GM18867 (cell line): ENCODE data around the gene RC3H1.
"Not testable (repeated sequence)": the region's sequence is repeated elsewhere in the genome, so short reads cannot be mapped to it uniquely, and the experiment has no call there.

ENCODE experiments used
- ATAC-seq: cut with Tn5 transposase; IDR thresholded peaks from one replicate; pipeline ENCODE4 v1.9.1; 2021; ENCODE audit warnings: mild to moderate bottlenecking, moderate library complexity; ENCODE audit not compliant: unreplicated experiment

RC3H1 gene

GRCh38 chr1:173963477-173963876 lies 58.7 kb downstream of the RC3H1 start:
- no peak for ATAC-seq

DNA sequence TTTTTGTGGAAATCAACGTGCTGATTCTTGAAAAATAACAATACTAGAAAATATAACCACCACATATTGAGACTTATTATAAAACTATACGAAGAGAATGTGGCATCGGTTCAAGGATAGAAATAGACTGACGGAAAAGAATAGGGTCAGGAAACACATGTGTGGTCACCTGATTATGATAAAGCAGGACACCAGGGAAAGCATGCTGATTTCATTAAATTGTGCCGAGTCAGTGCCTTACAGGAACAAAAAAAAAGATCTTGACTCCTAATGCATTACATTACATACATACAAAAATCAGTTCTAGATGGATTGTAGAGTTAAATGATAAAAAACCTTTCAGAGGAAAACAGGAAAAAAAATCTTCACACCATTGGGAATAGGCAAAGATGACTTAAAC lies 61.5 kb downstream of the RC3H1 start:
- no peak for ATAC-seq

DNA sequence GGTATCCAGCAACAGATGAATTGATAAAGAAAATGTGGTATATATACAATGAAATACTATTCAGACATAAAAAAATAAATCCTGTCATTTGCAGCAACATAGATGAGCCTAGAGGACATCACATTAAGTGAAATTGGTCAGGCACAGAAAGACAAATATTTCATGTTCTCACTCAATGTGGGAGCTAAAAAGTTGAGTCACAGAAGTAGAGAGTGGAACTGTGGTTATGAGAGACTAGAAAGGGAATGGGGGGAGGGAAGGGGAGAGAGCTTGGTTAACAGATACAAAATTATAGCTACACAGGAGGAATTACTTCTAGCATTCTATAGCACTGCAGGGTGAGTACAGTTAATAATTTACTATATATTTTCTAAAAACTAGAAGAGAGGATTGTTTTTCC lies 68.0 kb downstream of the RC3H1 start:
- ATAC-seq, result no peak

GRCh38 chr1:173948594-173948993 lies 73.6 kb downstream of the RC3H1 start:
- ATAC-seq, result no peak

- ATAC-seq, result no peak
Measured at GRCh38 chr1:173946380-173946921, 75.7 kb downstream of the RC3H1 start.

GRCh38 chr1:173937062-173937461 lies 85.1 kb downstream of the RC3H1 start:
- ATAC-seq, result no peak

- ATAC-seq, result no peak
Measured at GRCh38 chr1:173934440-173934839, 87.7 kb downstream of the RC3H1 start.

DNA sequence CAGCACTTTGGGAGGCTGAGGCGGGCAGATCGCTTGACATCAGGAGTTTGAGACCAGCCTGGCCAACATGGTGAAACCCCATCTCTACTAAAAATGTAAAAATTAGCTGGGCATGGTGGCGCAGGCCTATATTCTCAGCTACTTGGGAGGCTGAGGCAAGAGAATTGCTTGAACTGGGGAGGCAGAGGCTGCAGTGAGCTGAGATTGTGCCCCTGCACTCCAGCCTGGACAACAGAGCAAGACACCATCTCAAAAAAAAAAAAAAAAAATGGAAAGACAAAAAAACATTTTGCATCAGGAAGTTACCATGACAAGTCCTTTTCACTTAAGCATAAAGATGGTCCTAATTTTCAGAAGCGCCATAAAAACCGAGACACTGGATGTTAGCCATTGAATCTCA lies 91.6 kb downstream of the RC3H1 start:
- not testable (repeated sequence) for ATAC-seq

- no peak for ATAC-seq
Measured at GRCh38 chr1:173925306-173926242, 96.6 kb downstream of the RC3H1 start.

DNA sequence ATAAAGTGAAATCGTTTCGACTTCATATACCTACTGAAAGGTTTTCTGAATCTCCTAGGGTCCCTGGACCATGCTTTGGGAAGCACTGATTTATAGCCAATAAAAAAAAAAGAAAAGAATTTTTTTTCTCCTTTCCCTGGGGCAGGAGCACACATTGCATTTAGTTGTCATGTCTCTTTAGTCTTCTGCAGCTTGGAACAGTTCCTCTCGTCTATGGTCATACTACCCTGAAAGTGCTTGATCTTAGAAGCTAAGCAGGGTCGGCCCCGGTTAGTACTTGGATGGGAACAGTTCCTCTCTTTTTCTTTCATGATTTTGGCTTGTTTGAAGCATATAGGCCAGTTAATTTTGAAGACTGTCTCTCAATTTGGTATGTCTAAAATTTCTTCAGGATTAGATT lies 101.3 kb downstream of the RC3H1 start:
- ATAC-seq, result no peak

DNA sequence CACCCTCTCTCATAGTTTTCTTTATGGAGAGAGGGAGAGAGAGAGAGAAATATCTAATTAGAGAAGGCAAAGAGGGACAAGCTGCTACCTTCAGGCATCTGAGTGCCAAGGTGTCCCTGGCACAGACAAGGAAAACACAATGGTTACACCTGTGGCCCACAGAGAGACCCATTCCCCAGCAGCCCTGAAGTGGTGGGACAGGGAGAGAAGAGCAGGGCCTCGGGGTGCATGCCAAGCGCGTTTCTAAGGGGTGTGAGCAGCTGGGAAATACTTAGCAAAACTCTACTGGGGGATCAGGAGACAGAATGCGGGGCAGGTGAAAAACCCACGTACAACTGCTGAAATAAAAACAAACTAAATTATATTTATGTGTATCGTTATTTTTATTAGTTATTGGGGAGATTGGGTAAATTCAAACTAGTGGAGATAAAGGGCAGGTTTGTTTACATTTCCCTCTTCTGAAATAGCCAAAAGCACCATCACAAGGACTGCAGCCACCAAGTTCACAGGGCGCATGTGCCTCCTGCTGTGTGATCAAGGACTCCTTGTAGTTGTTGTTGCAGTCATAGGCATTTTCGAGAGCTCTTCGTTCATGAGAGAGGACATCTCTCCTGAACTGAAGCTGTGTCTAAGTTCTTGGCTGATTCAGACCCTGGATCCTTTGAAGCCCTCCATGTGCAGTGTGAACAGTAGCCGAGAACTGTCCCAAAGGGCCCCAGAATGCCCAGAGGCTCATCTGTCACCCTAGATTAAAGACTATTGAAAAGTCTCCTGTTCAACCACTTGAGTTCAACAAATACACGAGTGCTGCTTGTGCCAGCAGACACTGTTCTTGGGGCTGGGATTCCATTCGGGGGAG lies 104.3 kb downstream of the RC3H1 start:
- no peak for ATAC-seq

GRCh38 chr1:173917149-173917548 lies 105.0 kb downstream of the RC3H1 start, which contains the start of gene SERPINC1:
Gene SERPINC1 (minus strand): TSS chr1:173917327. CDS start chr1:173917259, 68 bp downstream.
- ATAC-seq, result no peak

DNA sequence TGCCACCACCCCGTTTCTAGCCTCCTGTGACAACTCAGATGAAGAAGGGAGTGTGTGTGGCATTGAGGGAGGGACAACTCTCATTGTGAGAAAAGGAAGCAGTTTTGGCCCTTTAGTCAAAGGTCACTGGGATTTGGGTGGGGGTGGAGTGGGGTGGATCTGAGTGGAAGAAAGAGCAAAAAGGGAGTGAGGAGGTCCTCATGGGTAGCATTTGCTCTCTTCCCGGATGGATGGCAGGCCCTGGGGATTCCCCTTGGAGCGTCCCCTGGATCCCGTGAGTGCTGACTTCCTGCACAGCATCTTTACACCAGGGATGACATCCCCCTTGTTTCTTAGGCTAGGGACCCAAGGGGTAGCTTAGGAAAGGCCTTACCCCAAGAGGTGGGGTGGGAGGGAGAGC lies 105.5 kb downstream of the RC3H1 start:
- no peak for ATAC-seq

GRCh38 chr1:173915596-173915995 lies 106.6 kb downstream of the RC3H1 start:
- no peak for ATAC-seq

GRCh38 chr1:173914366-173914871 lies 107.7 kb downstream of the RC3H1 start:
- no peak for ATAC-seq

DNA sequence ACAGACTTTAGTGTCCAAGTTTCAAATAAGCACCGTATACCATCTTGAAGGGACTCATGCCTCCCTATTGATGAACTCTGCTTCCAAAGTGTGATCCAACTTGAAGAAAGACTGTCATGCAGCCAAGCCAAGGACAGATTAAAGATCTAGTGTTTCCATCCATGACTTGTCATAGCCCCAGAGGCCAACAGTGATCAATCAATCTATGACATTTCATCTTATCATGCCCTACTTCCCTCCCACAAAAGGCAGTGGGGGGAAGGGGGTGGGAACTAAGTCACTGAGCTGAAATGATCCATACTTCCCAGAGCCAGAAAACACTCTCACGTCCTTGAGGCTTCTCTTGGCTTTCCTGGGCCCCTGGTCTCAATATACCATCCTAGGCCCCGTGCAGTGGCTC lies 109.0 kb downstream of the RC3H1 start:
- no peak for ATAC-seq

DNA sequence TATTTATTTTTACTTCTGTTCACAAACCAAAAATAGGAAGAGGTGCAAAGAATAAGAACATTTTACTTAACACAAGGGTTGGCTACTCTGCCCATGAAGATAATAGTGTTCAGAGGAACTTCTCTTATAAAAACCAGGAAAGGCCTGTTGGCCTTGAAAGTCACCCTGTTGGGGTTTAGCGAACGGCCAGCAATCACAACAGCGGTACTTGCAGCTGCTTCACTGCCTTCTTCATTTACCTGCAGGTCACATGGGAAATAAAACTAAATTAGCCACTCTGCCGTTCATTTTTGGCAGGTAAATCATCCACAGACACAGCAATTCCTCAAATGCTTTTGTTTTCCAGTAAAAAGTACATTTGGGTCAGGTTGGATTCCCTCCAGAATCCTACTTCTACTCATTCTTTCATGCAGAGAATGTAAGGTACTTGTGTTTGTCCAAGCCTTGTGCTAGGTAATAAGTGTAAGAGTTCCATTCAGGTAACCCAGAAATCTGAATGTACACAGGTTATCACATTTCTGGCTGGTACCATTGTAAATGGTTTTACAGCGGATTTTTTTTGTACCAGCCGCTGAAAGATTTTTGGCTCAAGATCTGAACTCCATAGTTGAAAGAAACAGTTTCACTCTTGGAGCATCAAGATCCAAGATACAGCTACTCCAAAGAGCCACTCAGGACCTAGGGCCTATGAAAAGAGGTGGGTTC lies 118.2 kb downstream of the RC3H1 start:
- ATAC-seq, result no peak

GRCh38 chr1:173900992-173901391 lies 121.2 kb downstream of the RC3H1 start:
- ATAC-seq, result no peak

DNA sequence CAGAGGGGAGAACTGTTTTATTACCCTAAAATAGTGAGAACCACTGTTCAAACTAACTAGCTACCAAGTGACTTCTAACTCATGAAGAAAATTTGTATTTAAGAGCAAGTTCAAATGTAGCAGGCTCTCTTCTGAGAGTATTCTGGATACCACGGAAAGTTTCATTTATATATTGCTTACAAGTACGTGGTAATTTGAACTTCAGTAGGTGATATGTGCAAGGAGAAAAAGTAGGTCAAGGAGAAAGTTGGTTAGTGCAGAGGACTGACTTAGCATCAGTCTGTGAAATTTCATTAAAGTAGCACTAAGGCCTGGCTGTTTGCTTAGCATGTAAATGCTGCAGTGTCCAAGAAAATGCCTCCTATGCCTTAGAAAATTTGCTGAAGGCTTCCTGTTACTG lies 121.7 kb downstream of the RC3H1 start:
- ATAC-seq, result no peak

DNA sequence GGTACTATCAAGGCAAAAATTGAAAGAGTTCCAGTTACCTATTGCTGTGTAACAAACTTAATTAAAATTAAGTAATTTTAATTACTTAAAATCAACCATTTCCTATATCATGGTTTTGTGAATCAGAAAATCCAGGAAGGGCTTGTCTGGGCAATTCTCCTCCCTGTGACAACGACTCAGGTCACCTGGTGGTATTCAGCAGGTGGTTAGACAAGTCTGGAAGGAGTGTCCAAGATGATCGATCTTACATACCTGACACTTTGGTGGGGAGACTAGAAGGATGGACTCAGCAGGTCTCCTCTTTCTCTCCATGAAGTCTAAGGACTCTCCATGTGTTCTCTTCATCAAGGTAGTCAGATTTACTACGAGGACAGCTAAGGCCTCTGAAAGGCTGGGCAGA lies 128.0 kb downstream of the RC3H1 start:
- no peak for ATAC-seq

GRCh38 chr1:173893611-173894010 lies 128.5 kb downstream of the RC3H1 start:
- no peak for ATAC-seq
